HCT116 (cell line): ENCODE data around the gene DBNL. TPM values are rescaled to one million over a fixed set of nuclear protein-coding genes. Genes with fewer than 3 reads are reported as not detected.
"Not testable (repeated sequence)": the region's sequence is repeated elsewhere in the genome, so short reads cannot be mapped to it uniquely, and the experiment has no call there.

Source experiments
- ATAC-seq: fragments of 200-7000 bp; cut with Tn5 transposase; 2 replicates; pipeline ENCODE4 v1.9.1; 2020; ENCODE audit warnings: mild to moderate bottlenecking, moderate library complexity
- BruUV-seq: library from RNA; stranded (reverse); fragments of 400-500 nt; replicated peaks from 2 replicates; lab custom pipeline; 2021; lab: Mats Ljungman, UMichigan
- CTCF ChIA-PET: fragments of 300-600 bp; sonication (Branson Sonifier 250); formaldehyde crosslinking; loops from one replicate; lab custom pipeline; 2021; ENCODE audit warnings: antibody characterized with exemption; lab: Charles Lee
- POLR2A ChIA-PET: fragments of 300-600, 350-600 bp; sonication (Branson Sonifier 250); formaldehyde crosslinking; loops from one replicate; lab custom pipeline; 2021; ENCODE audit warnings: antibody characterized with exemption; lab: Charles Lee
- RAD21 ChIA-PET, 2 experiments: fragments of 300-600 bp; sonication (Branson Sonifier 250); formaldehyde crosslinking; loops; one replicate each; lab custom pipeline; 2023; ENCODE audit warnings: low total read pairs in 2 of 2; ENCODE audit not compliant: uncharacterized antibody in 2 of 2, unreplicated experiment in 2 of 2, low non-redundant PET in 1 of 2; lab: Charles Lee
- DNase-seq: peaks from one replicate; pipeline ENCODE4 v3.0.0-alpha.2; 2010; ENCODE audit warnings: low read depth, low spot score
- H2AFZ ChIP-seq: fragments of 200-600 bp; shearing (Covaris generic), sonication (generic); 2 replicates; pipeline ENCODE4 v1.6.1; 2017; ENCODE audit warnings: low read depth, mixed run types, mixed read lengths, antibody characterized with exemption, low read length; ENCODE audit not compliant: poor library complexity, severe bottlenecking
- H3K27ac ChIP-seq: 2 replicates; pipeline ENCODE4 v1.5.1; 2012; ENCODE audit warnings: low read depth, low read length
- H3K27me3 ChIP-seq: fragments of 200-600 bp; sonication (generic); 2 replicates; pipeline ENCODE4 v1.6.1; 2016; ENCODE audit warnings: mixed run types, low read length, mixed read lengths; ENCODE audit not compliant: insufficient read depth
- H3K36me3 ChIP-seq, 2 experiments: fragments of 200-500 bp in 1 of 2; fragments of 200-600 bp in 1 of 2; sonication (Bioruptor generic) in 1 of 2; sonication (generic) in 1 of 2; 2 replicates each; pipeline versions ENCODE4 v1.5.1 to v1.6.1; 2014 to 2016; ENCODE audit warnings: low read length in 2 of 2, inconsistent platforms in 1 of 2, mixed read lengths in 1 of 2, mixed run types in 1 of 2; ENCODE audit not compliant: insufficient read depth in 2 of 2, control insufficient read depth in 1 of 2
- H3K4me1 ChIP-seq, 2 experiments: fragments of 200-600 bp in 1 of 2; sonication (generic) in 1 of 2; 2 replicates each; pipeline versions ENCODE4 v1.5.1 to v1.6.1; 2012 to 2017; ENCODE audit warnings: low read length in 2 of 2, inconsistent platforms in 1 of 2, mild to moderate bottlenecking in 1 of 2, mixed read lengths in 1 of 2, mixed run types in 1 of 2, moderate library complexity in 1 of 2; ENCODE audit not compliant: insufficient read depth in 2 of 2, control insufficient read depth in 1 of 2
- H3K4me2 ChIP-seq: fragments of 200-600 bp; sonication (generic); 2 replicates; pipeline ENCODE4 v1.6.1; 2017; ENCODE audit warnings: mixed run types, low read length, mixed read lengths
- H3K4me3 ChIP-seq, 2 experiments: fragments of 200-600 bp in 1 of 2; sonication (generic) in 1 of 2; replicated peaks in 1 of 2; 2 replicates each; pipeline ENCODE4 v1.5.1; 2011 to 2016; ENCODE audit warnings: low read length in 2 of 2, control low read depth in 1 of 2, low read depth in 1 of 2, mild to moderate bottlenecking in 1 of 2, mixed read lengths in 1 of 2, mixed run types in 1 of 2
- H3K79me2 ChIP-seq: fragments of 200-600 bp; sonication (generic); 2 replicates; pipeline ENCODE4 v1.6.1; 2017; ENCODE audit warnings: mild to moderate bottlenecking, mixed run types, low read length, moderate library complexity, mixed read lengths; ENCODE audit not compliant: insufficient read depth
- H3K9ac ChIP-seq: fragments of 200-600 bp; sonication (generic); 2 replicates; pipeline ENCODE4 v1.6.1; 2016; ENCODE audit warnings: low read length, mixed read lengths
- H3K9me2 ChIP-seq: fragments of 200-600 bp; sonication (generic), shearing (Covaris generic); 2 replicates; pipeline ENCODE4 v1.6.1; 2017; ENCODE audit warnings: mixed run types, mild to moderate bottlenecking, moderate library complexity; ENCODE audit not compliant: insufficient read depth
- H3K9me3 ChIP-seq, 2 experiments: fragments of 200-500 bp in 1 of 2; fragments of 200-600 bp in 1 of 2; sonication (Bioruptor generic) in 1 of 2; sonication (generic) in 1 of 2; 2 replicates each; pipeline ENCODE4 v1.6.1; 2014 to 2017; ENCODE audit warnings: low read length in 2 of 2, mixed read lengths in 2 of 2, inconsistent platforms in 1 of 2, low read depth in 1 of 2, mild to moderate bottlenecking in 1 of 2, mixed run types in 1 of 2, moderate library complexity in 1 of 2; ENCODE audit not compliant: control insufficient read depth in 1 of 2, insufficient read depth in 1 of 2
- H4K20me1 ChIP-seq: fragments of 200-600 bp; sonication (generic), shearing (Covaris generic); 2 replicates; pipeline ENCODE4 v1.6.1; 2017; ENCODE audit warnings: mixed run types, mild to moderate bottlenecking, moderate library complexity; ENCODE audit not compliant: insufficient read depth
- intact Hi-C: fragments of 100-400 bp; cut with micrococcal nuclease; formaldehyde crosslinking; loops from 2 replicates; pipeline ENCODE4 v1.10.0; 2022
- total RNA-seq: library from RNA; stranded (reverse); gene quantifications from one replicate; pipeline ENCODE4 v1.2.1, GENCODE V29; 2021; ENCODE audit not compliant: unreplicated experiment

Gene DBNL
- total RNA-seq, 1 experiment from 2014 or later: 39.4 TPM

GRCh38 chr7:44022069-44022468, 22.4 kb upstream of the DBNL start:
- H3K27ac ChIP-seq, POLR2A ChIA-PET: not testable (repeated sequence)

GRCh38 chr7:44022796-44023467, 21.6 kb upstream of the DBNL start:
- ATAC-seq, H3K9me2 ChIP-seq, H3K9me3 ChIP-seq, BruUV-seq, H3K36me3 ChIP-seq, POLR2A ChIA-PET, H3K27ac ChIP-seq, H3K27me3 ChIP-seq, H3K4me1 ChIP-seq, H3K4me2 ChIP-seq, CTCF ChIA-PET, DNase-seq, H2AFZ ChIP-seq, H3K9ac ChIP-seq, RAD21 ChIA-PET, H4K20me1 ChIP-seq, H3K4me3 ChIP-seq, intact Hi-C loops, H3K79me2 ChIP-seq: not testable (repeated sequence)

More at GRCh38 chr7:44022069-44022468, 22.4 kb upstream of the DBNL start:
- BruUV-seq, H2AFZ ChIP-seq, DNase-seq, intact Hi-C loops, ATAC-seq, H3K4me3 ChIP-seq, H3K4me2 ChIP-seq, CTCF ChIA-PET, H3K9me3 ChIP-seq, H3K9ac ChIP-seq, H3K27me3 ChIP-seq, H3K36me3 ChIP-seq, H3K79me2 ChIP-seq, H4K20me1 ChIP-seq, H3K9me2 ChIP-seq, H3K4me1 ChIP-seq: not testable (repeated sequence)
- RAD21 ChIA-PET: interaction anchor here in 1 of 2 experiments (0.7 kb wide), 1 partner anchor 346 kb away, joined by 3 read pairs; no protein-coding TSS in a partner anchor

- ATAC-seq, DNase-seq, H3K9ac ChIP-seq, H3K4me2 ChIP-seq, H4K20me1 ChIP-seq, H3K4me1 ChIP-seq, H3K4me3 ChIP-seq, BruUV-seq, H3K36me3 ChIP-seq, H3K27ac ChIP-seq, intact Hi-C loops, H2AFZ ChIP-seq, H3K9me3 ChIP-seq, CTCF ChIA-PET, POLR2A ChIA-PET, H3K79me2 ChIP-seq, H3K27me3 ChIP-seq, RAD21 ChIA-PET, H3K9me2 ChIP-seq: not testable (repeated sequence)
Measured at GRCh38 chr7:44029433-44029832, 15.1 kb upstream of the DBNL start.

- H3K9me3 ChIP-seq, H3K79me2 ChIP-seq, CTCF ChIA-PET, H3K9me2 ChIP-seq, H2AFZ ChIP-seq, POLR2A ChIA-PET, H3K4me3 ChIP-seq, DNase-seq, H3K36me3 ChIP-seq, H3K9ac ChIP-seq, H3K27ac ChIP-seq, intact Hi-C loops, H4K20me1 ChIP-seq, H3K4me1 ChIP-seq, RAD21 ChIA-PET, H3K27me3 ChIP-seq, BruUV-seq, H3K4me2 ChIP-seq: not testable (repeated sequence)
- peak; percentile 76 for ATAC-seq
Measured at GRCh38 chr7:44030029-44030428, 14.5 kb upstream of the DBNL start.
